ENCODE measurements around the gene HSPA2. TPM values are rescaled to one million over a fixed set of nuclear protein-coding genes. Genes with fewer than 3 reads are reported as not detected.
A peak's percentile ranks its signal among the peaks of the same experiment; 100 is the strongest.
"Not testable (repeated sequence)": the region's sequence is repeated elsewhere in the genome, so short reads cannot be mapped to it uniquely, and the experiment has no call there.

HSPA2 gene
- total RNA-seq, 1 donor from 2014 or later = 11.4 TPM

GRCh38 chr14:64549016-64549415 lies 8.5 kb downstream of the HSPA2 start:
- H3K36me3 ChIP-seq = no peaks in the 10 kb centered on the region
- no peaks in the 10 kb centered on the region for H3K27me3 ChIP-seq (ENCODE audit: low read depth)
- H3K27ac ChIP-seq = no peak overlapping the region
- no peak for ATAC-seq
- TF ChIP-seq CTCF (IDR thresholded peaks at IDR 0.05) = no peak
- intact Hi-C loops (cut with DNase I) = no loop called here
- no peak overlapping the region for H3K4me3 ChIP-seq
- H3K9me3 ChIP-seq = no peaks in the 10 kb centered on the region
- no peak for DNase-seq
- H3K4me1 ChIP-seq = peaks cover 13% of the 10 kb centered on the region

DNA sequence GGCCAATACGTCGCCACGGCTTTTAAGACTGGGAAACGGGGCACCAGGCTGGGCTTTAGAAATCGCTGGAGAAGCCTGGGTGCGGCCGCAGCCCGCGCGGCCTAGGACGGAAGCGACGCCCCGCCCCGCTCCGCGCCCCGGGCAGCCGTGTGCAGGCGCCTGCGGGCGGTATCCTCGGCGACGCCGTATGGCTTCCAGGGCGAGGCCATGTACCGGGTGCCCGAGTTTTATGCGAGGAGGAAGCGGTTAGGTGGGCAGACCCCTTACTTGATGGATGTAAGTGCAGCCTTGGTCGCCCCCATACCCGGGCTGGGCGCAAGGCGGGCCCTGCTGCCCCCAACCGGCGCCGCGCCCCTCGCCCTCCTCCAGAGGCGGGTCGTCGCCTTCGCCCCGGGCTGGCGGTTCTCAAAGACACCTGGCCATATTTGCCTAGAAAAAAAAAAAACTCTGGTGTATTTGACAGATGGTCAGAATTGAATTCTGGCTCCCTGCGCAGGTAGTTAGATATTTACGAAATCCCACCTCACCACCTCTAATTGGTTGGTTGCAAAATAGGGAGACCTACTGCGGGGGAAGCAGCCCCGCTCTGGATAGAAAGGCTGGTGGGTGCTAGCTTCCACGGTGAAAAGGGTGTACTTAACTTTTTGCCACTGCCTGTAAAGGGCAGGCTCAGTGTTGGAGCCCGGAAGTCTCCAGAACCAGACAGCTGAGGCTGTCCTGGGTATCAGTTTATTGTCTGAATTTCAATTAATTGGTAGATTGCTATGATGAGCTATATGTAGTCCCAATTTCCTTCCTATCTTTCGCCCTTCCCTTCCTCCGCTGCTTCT lies 9.5 kb downstream of the HSPA2 start, which contains the start of gene PPP1R36:
Gene PPP1R36 (plus strand): TSS at position 171 of the 830 bp plus-strand sequence. CDS start 37 bp downstream, at position 208.
- intact Hi-C loops (cut with DNase I) = no loop called here
- Histone ChIP-seq H3K9me3 (no peaks in the 10 kb centered on the region), H3K27ac (no peak within 1 kb of the TSS), H3K27me3 (ENCODE audit: low read depth) (no peaks in the 10 kb centered on the region), H3K4me1 (peaks cover 13% of the 10 kb centered on the region), H3K4me3 (peak within 1 kb of the TSS; percentile 54), H3K36me3 (no peaks in the 10 kb centered on the region)
- DNase-seq (peak; percentile 69), ATAC-seq (peak; percentile 94 to 96)
- TF ChIP-seq CTCF (IDR thresholded peaks at IDR 0.05) = no peak

DNA sequence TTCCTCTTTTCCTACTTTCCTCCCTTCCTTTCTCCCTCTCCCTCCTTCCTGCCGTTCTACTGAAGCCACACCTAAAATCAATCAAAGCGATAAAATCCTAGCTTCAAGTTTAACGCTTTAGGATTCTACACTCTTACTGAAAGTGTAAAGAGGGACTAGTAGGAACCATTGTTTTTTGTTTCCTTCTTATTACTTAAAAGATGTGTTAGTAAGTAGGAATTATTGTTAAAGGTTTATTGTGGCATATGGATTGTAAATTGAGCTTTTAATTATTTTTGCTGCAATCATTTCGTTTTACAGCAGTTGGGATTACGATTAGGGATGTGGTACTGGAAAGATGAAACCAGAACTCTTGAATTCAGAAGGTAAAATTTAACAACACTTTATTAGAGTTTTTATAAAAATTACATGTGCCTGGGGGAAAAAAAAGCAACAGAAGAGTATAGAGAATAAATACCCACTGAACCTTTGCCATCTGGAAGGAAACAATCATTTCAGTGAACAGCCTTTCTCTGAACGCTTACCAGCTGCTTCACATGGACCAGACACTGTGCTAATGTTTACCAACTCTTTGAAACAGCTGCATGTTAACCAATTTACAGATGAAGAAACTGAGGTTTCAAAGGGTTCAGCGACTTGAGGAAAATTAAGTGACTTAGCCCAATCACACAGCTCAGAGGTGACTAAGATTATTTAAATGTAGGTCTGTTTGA lies 10.2 kb downstream of the HSPA2 start:
- Histone ChIP-seq H3K27ac (no peak overlapping the region), H3K4me3 (peak overlapping the region; percentile 54), H3K27me3 (ENCODE audit: low read depth) (no peaks in the 10 kb centered on the region), H3K9me3 (no peaks in the 10 kb centered on the region), H3K36me3 (no peaks in the 10 kb centered on the region), H3K4me1 (peaks cover 13% of the 10 kb centered on the region)
- no peak for TF ChIP-seq CTCF (IDR thresholded peaks at IDR 0.05)
- ATAC-seq = no peak
- intact Hi-C loops (cut with DNase I) = no loop called here
- DNase-seq = no peak

- no peak for TF ChIP-seq CTCF (IDR thresholded peaks at IDR 0.05)
- Histone ChIP-seq H3K27me3 (ENCODE audit: low read depth) (no peaks in the 10 kb centered on the region), H3K4me1 (peaks cover 9% of the 10 kb centered on the region), H3K27ac (no peak overlapping the region), H3K4me3 (no peak overlapping the region), H3K9me3 (no peaks in the 10 kb centered on the region), H3K36me3 (no peaks in the 10 kb centered on the region)
- intact Hi-C loops (cut with DNase I) = no loop called here
- ATAC-seq = no peak
- no peak for DNase-seq
These were observed 14.0 kb downstream of the HSPA2 start for GRCh38 chr14:64554556-64554955.

DNA sequence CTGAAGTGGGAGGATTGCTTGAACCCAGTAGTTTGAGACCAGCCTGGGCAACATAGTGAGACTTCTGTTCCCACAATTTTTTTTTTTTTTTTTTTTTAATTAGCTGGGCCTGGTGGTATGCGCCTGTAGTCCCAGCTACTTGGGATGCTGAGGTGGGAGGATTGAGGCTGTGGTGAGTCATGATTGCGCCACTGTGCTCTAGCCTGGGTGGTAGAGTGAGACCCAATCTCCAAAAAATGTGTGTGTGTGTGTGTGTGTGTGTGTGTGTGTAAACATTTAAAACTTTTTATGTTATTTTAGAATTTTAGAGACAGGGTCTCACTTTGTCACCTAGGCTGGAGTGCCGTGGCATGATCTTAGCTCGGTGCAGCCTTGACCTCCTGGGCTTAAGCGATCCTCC lies 16.0 kb downstream of the HSPA2 start:
- H3K4me1 ChIP-seq = no peaks in the 10 kb centered on the region
- DNase-seq (no peak), ATAC-seq (no peak)
- H3K27me3 ChIP-seq (ENCODE audit: low read depth) = no peaks in the 10 kb centered on the region
- H3K36me3 ChIP-seq = no peaks in the 10 kb centered on the region
- no peak for TF ChIP-seq CTCF (IDR thresholded peaks at IDR 0.05)
- intact Hi-C loops (cut with DNase I) = no loop called here
- H3K27ac ChIP-seq = no peak overlapping the region
- H3K9me3 ChIP-seq = no peaks in the 10 kb centered on the region
- no peak overlapping the region for H3K4me3 ChIP-seq

- H3K36me3 ChIP-seq; ATAC-seq; intact Hi-C loops (cut with DNase I); H3K4me3 ChIP-seq; DNase-seq; H3K9me3 ChIP-seq; H3K27me3 ChIP-seq (ENCODE audit: low read depth); H3K4me1 ChIP-seq; H3K27ac ChIP-seq: not testable (repeated sequence)
These were observed 17.7 kb downstream of the HSPA2 start for GRCh38 chr14:64558216-64558615.
